ENCODE measurements around the gene WNT3A. TPM values are rescaled to one million over a fixed set of nuclear protein-coding genes. Genes with fewer than 3 reads are reported as not detected.

The WNT3A gene
- total RNA-seq, 1 experiment from 2014 or later: not detected

DNA sequence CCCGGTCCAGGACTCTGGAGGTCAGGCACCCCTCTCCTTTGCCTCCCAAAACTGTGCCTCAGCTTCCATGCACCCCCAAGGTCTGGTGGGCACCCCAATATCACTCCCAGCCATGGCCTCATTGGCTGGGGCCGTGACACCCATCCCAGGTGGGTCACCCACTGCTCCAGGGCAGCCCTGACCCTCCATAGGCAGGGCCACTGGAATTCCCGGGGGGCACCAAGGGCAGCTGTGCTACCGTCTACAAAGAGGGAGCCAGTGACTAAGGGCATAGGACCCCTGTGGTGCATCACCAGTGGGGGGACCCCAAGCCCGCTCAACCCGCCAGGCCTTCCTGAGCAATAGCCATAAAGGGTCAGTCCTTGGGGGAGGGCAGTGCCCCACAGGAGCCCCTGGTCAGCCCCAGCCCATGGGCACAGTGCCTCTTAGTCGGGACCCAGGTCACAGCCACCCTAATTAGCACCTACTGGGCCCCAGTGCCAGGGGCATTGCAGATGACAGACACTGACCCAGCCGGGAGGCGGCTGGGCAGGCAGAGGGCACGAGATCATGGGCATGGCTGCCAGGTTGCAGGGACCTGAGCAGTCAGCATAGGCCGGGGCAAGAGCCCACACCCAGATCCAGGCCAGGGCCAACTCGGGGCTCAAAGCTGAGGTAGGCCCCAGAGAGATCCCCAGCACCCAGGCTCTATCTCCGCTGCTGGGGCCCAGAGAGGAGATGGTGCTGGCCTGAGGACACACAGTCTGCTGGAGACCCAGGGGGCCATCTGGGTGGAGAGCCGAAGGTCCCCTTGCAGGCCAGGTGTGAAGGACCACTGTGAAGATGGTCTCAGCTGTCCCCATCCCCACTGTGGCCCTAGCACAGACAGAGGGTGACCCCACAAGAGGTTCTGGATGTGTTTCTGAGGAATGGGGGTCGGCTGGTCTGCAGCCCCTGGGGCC is 56.7 kb downstream of the WNT3A start:
- DNase-seq (ENCODE audit: low spot score): no peak
- in situ Hi-C loops (cut with HindIII; ENCODE audit: low sequenced_read_pairs): no loop called here

DNA sequence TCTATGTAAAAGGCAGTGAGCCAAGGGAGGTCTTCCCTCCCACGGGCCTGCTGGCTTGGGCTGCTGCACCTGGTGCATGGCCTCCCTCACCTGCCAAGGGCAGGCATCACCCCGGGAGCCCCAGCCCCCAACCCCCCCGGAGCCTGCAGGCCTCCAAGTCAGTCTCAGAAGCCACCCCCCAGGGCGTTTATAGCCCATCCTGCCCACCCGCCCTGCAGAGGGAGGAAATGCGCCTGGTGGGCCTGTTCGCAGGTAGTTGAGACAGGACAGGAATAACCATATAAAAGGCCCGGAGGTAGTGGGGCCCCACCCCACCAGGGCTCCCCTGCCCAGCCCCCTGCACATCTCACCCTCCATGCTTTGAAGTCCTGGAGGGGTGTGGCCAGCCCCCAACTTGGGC is 57.5 kb downstream of the WNT3A start:
- in situ Hi-C loops (cut with HindIII; ENCODE audit: low sequenced_read_pairs): no loop called here
- no peak for DNase-seq (ENCODE audit: low spot score)

DNA sequence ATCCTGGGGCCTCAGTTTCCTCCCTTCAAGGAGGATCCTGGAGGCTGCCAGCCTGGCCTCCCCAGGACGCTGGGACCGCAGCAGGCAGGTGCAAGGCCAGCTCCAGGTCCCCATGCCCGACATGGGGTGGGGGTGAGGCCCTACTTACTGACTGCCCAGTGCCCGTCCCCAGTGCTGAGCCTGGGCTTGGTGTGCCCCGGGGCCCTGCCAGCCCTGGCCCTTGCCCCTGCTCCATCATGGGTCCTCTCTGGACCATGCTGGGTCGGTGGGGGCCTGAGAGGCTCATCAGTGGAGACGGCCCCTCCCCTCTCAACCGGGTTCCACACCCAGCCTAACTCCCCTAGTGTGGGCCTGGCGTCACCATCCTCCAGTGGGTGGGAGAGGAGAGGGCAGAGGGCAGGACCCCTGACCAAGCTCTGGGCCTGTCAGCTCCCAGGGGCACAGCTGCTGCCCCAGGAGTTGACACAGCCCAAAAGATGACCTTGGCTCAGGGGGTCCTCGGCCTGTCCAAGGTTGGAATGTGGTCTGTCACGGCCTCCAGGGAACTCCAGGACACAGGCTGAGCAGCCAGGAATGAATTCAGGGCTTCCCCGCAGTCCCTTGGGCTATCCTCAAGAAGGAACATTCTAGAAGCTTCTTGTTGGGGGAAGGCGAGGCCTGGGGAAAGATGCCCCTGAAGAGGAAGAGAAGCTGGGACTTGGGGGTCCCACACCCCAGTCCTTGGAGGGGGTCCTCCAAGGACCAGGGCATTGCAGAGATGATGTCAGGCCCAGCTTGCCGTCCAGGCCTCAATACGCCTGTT is 58.1 kb downstream of the WNT3A start:
- in situ Hi-C loops (cut with HindIII; ENCODE audit: low sequenced_read_pairs): no loop called here
- no peak for DNase-seq (ENCODE audit: low spot score)

DNA sequence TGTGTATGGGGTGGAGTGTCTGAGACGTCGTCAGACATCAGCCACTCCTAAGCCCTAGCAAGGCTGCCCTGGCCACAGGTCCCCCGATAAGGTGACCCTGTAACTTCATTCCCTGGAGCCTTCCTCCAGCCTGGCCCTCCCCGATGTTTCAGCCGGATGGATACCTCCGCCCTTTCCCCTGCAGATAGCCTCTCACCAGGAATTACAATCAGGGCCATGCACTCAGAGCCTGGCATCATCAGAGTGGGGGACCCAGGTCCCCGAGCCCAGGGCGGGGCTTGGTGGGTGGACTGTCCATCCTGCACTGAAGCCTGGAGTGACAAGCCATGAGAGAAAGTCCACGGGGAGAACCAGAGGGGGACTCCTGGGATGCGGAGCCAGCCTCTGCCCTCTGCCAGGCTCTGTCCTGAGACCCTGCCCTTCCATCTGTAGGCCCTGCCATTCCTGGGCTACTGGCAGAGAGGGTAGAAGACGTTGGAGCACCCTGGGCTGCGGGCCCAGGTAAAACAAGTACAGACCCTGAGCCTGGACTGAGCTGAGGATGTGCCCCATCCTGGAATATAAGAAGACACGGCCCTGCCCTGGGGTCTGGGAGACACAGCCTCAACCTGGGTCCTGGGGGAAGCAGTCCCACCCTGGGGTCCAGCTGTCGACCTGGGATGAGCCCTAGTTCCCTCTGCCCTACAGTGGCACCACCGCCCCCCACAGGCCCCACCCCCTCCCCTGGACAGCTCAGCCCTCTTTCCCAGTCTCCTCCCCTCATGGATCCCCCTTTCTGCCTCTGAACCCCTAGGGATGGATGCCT is 58.9 kb downstream of the WNT3A start:
- in situ Hi-C loops (cut with HindIII; ENCODE audit: low sequenced_read_pairs): no loop called here
- DNase-seq (ENCODE audit: low spot score): no peak

DNA sequence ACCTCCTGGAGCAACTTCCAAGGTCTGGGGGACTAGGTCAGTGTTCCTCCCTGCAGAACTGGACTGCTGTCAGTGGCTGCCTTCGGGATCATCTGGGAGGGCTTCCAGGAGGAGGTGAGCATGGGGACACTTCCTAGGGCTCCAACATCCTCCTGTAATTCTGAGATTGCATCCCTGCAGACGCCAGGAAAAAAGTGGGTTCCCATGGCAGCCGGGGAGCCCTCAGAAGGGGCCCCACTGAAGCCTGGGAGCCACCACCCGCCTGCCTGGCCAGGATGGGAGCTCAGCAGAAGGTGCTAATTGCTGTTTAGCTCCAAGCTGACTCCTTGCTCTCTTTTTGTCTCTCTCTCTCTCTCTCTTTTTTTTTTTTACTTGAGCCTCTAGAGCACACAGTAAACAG is 59.6 kb downstream of the WNT3A start:
- DNase-seq (ENCODE audit: low spot score): no peak
- in situ Hi-C loops (cut with HindIII; ENCODE audit: low sequenced_read_pairs): no loop called here

DNA sequence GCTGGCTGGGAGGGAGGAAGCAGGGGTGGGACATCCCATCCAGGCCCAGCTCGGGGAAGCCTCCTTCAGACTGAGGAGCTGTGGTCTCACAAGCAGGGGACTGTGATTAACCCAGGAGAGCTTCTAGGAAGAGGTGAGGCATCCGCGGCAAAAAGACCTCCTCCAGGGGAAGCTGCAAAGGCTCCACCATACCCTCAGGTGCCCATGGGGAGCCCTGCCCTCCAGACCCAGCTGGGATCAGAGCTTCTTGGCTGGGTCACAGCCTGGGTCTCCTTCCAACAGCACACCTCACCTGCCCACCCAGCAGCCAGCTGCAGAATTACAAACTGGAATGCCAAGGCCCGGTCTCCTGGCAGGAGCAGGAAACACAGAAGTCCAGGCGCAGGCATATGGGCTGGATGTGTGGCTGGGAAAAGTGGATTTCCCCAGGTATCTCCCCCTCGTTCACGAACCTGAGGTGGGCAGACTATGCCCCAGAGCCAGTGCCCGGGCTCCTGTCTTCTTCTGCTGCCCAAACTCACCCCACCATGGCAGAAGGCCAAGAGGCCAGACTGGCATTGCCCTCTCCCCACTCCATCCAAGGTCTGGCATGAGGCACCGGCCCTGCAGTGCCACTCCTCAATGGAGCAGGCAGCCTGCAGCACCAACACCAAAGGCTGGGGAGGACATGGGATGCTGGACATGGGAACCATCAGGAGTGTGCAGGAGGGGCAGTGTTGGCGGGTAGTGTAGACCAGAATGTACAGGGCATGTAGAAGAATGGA is 60.3 kb downstream of the WNT3A start:
- in situ Hi-C loops (cut with HindIII; ENCODE audit: low sequenced_read_pairs): no loop called here
- DNase-seq (ENCODE audit: low spot score): no peak

DNA sequence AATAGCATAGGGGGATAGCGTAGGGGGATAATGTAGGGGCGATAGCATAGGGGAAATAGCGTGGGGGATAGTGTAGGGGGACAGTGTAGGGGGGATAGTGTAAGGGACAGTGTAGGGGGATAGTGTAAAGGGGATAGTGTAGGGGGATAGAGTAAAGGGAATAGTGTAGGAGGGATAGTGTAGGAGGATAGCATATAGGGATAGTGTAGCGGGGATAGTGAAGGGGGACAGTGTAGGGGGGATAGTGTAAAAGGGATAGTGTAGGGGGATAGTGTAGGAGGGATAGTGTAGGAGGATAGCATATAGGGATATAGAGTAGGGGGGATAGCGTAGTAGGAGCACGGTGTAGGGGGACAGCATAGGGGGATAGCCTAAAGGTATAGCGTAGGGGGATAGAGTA is 61.6 kb downstream of the WNT3A start:
- no peak for DNase-seq (ENCODE audit: low spot score)
- in situ Hi-C loops (cut with HindIII; ENCODE audit: low sequenced_read_pairs): no loop called here

DNA sequence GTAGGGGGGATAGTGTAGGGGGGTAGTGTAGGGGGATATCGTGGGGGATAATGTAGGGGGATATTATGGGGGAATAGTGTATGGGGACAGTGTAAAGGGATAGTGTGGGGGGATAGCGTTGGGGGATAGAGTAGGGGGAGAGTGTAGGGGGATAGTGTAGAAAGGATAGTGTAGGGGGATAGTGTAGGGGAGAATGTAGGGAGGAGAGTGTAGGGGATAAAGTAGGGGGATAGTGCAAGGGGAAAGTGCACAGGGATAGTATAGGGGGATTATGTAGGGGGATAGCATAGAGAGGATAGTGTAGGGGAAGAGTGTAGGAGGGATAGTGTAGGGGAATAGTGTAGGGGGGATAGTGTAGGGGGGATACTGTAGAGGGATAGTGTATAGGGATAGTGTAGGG is 63.4 kb downstream of the WNT3A start:
- in situ Hi-C loops (cut with HindIII; ENCODE audit: low sequenced_read_pairs): no loop called here
- no peak for DNase-seq (ENCODE audit: low spot score)

DNA sequence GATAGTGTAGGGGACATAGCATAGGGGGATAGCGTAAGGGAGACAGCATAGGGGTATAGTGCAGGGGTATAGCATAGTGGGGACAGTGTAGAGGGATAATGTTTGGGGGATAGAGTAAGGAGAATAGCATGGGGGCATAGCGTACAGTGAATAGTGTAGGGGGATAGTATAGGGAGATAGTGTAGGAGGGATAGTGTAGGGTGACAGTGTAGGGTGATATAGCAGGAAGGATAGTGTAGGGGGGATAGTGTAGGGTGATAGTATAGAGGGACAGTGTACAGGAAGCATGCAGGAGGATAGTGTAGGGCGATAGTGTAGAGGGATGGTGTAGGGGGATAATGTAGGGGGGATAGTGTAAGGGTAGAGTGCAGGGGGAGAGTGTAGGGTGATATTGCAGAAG is 64.1 kb downstream of the WNT3A start:
- in situ Hi-C loops (cut with HindIII; ENCODE audit: low sequenced_read_pairs): no loop called here
- no peak for DNase-seq (ENCODE audit: low spot score)

DNA sequence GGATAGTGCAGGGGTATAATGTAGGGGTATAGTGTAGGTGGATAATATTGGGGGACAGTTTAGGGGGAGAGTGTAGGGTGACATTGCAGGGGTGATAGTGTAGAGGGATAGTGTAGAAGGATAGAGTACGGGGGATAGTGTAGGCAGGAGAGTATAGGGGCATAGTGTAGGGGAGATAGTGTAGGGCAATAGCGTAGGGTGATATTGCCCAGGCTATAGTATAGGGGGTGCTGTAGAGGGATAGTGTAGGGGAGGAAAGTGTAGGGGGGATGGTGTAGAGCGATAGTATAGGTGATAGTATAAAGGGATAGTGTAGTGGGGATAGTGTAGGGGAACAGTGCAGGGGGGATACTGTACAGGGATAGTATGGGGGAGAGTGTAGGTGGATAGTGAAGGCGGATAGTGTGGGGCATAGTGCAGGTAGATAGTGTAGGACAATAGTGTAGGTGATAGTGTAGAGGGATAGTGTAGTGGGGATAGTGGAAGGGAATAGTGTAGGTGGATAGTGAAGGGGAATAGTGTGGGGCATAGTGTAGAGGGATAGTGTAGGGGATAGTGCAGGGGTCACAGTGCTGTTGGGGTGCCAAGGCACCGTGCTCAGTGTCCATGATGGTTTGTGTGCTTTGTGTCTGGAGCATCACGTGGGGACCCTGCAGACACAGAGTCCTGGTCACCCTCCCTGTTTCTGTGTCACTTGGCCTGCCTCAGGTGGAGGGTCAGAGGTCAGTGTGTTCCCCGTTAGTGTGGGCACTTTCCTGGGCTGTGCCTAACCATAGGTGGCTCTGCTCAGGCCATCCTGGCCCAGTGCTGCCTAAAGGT is 65.2 kb downstream of the WNT3A start:
- in situ Hi-C loops (cut with HindIII; ENCODE audit: low sequenced_read_pairs): no loop called here

DNA sequence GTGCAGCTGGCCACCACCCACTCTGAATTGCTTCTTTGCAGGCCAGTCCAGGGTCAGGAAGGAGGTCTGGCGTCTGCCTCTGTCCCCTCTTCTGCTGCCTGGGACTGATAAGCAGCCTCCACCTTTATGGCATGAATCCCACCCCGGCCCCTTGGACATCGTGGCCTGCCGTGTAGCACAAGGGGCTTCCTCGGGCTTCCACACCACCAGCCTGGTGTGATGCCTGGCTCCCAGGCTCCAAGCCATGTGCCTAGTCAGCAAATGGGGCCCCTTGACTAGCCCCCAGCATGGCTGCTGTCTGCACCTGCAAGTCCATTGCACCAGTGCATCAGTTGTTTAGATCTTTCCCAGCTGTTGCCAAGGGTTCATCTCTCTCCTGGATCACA is 65.9 kb downstream of the WNT3A start:
- in situ Hi-C loops (cut with HindIII; ENCODE audit: low sequenced_read_pairs): no loop called here

More for the DNA sequence above, 65.2 kb downstream of the WNT3A start:
- no peak for DNase-seq (ENCODE audit: low spot score)

DNA sequence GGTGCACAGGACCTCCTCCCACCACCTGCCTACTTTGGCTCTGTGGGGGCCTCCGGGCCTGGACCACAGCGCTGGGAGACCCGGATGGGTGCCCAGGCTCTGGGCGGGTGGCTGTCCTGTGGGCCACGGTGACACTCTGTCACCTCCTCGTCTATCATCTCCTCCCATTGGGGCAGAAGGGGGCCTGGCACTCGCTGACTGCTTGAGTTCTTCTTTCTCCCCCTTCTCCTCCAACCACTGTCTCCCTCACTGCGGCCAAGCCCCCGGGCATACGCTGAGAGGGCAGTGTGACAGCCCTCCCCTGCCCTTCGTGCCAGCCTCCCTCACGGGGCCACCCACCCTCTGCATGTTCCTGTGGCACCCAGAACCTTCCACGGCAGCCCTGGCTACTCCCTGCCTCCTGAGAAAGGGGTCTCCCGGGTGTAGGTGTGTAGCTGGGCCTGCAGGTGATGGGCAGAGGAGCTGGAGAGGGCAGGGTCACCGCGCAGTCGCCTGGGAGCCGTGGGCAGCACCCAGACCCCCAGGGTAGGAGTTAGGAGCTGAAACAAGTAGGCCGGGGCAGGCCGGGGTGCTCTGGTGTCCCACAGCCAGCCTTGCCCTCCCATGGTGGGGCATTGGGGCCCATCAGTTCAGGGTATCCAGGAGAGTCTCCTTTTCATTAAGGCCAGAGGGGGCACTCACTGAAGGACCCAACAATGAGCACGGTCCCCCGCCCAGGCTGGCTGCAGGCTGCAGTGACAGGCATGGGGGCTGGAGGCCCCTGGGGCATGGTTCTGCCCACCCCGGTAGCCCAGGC is 66.5 kb downstream of the WNT3A start:
- no peak for DNase-seq (ENCODE audit: low spot score)
- in situ Hi-C loops (cut with HindIII; ENCODE audit: low sequenced_read_pairs): no loop called here

More for the DNA sequence above, 65.9 kb downstream of the WNT3A start:
- no peak for DNase-seq (ENCODE audit: low spot score)

DNA sequence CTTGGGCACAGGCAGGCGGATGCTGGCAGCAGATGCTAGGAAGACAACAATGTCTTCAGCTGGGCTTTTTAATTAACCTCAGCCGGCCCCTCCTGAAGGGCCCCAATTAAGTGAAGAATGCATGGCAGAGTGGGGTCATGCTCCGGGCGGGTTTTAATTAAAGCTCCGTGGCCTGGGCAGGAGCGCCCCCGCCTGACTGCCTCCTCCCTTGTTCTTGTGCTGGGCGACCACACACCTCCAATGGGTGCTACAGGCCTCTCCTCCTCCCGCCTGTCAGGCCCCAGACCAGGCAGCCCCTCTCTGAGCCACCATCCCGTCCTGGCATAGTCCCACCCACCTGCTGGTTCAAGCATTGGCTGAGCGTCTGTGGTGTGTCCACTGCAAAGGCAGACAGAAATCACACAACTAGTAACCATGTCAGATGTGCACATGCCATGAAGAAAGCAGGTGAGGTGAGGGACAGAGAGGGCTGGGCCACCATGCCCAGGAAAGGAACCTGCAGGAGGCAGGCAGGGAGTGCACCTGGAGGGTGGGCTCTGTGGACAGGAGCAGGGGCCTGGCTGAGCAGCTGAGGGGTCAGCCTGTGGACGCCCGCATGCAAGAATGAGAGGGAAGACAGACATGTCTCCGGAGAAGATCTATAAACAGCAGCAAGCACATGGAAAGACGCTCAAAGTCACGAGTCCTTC is 67.2 kb downstream of the WNT3A start:
- in situ Hi-C loops (cut with HindIII; ENCODE audit: low sequenced_read_pairs): no loop called here
- DNase-seq (ENCODE audit: low spot score): no peak

DNA sequence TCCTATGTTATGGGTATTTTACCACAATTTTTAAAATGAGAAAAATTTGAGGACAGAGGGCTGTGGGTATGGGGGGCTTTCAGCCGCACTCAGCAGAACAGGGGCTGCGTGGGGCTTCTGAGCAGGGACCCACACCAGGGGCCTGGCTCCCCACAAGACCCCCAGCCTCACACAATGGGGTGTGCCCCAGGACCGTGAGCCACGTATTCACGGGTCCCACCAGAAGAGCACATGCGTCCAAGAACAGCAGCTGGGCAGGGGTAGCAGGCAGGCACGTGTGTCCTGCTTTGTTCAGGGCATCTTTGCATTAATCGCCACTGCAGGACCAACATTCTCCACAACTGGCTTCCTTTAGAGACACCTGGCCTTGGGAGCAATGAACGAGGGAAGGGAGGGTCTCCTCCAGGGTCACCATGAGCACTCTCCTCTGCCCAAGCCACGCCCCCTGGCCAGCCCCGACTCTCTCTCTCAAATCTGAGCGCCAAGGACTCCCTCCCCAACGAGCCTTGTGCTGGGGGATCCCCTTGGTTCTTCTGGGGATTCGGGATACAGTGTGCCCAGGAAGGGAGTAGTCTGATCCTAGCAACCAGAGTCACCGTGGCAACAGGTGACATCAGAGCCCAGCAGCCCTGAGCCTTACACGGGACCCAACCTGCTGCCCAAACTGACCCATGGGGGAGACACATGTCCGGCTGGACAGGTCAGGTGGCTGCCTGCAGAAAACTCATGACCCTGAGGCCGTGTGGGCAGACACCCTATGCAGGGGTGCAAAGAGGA is 68.3 kb downstream of the WNT3A start:
- in situ Hi-C loops (cut with HindIII; ENCODE audit: low sequenced_read_pairs): no loop called here
- DNase-seq (ENCODE audit: low spot score): no peak

DNA sequence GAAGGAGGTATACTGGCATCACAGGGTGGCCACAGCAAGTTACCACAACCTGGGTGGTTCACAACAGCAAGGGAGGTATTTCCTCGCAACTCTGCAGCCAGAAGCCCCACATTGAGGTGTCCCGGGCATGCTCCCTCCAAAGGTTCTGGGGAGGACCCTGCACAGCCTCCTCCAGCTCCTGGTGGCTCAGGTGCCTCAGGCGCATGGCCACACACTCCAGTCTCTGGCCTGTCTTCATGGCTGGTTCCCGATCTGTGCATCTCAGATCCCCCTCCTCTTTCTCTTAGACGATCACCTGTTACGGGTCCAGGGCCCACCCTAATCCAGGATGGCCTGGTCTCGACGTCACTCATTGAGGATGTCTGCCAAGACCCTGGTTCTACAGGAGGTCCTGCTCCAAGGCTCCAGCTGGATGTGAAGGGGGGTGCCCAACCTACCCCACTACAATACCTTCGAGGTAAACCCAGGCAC is 69.0 kb downstream of the WNT3A start:
- in situ Hi-C loops (cut with HindIII; ENCODE audit: low sequenced_read_pairs): no loop called here

More for the DNA sequence above, 69.0 kb downstream of the WNT3A start:
- no peak for DNase-seq (ENCODE audit: low spot score)

Data from G401 (cell line).